K562 (cell line): ENCODE results near the gene CSRNP2. TPM values are rescaled to one million over a fixed set of nuclear protein-coding genes. Genes with fewer than 3 reads are reported as not detected.
A peak's percentile ranks its signal among the peaks of the same experiment; 100 is the strongest.

Experiments
- ETV5 ChIP-seq: sonication (generic); formaldehyde crosslinking; IDR thresholded peaks from 2 replicates; pipeline ENCODE4 v1.4.0; 2020; ENCODE audit warnings: low read depth, mild to moderate bottlenecking, missing genetic modification reagents
- PBX2 ChIP-seq, 2 experiments: IDR thresholded peaks in 1 of 2; conservative IDR thresholded peaks in 1 of 2; 2 replicates each; pipeline ENCODE4 v1.6.1; 2016; ENCODE audit warnings: low read depth in 2 of 2, mild to moderate bottlenecking in 1 of 2, missing compliant biosample characterization in 1 of 2, missing genetic modification characterization in 1 of 2, moderate library complexity in 1 of 2
- RBFOX2 ChIP-seq: fragments of 200-400 bp; formaldehyde crosslinking; IDR thresholded peaks from 2 replicates; pipeline ENCODE4 v1.6.1; 2017; ENCODE audit warnings: low read depth, mild to moderate bottlenecking, low read length, moderate library complexity
- SFPQ ChIP-seq: fragments of 200-400 bp; formaldehyde crosslinking; IDR thresholded peaks from 2 replicates; pipeline ENCODE4 v1.6.1; 2017; ENCODE audit warnings: mild to moderate bottlenecking, low read depth, low read length, moderate library complexity
- SPI1 ChIP-seq: IDR thresholded peaks from 2 replicates; pipeline ENCODE4 v1.6.1; 2011; ENCODE audit warnings: low read depth, low read length, control low read depth, borderline replicate concordance
- SRF ChIP-seq, 2 experiments: fragments of 250-450, 450-650 bp in 1 of 2; sonication (Bioruptor Pico) in 1 of 2; sonication (generic) in 1 of 2; formaldehyde crosslinking; IDR thresholded peaks; 2 replicates each; pipeline versions ENCODE4 v1.5.0 to v1.5.1; 2020 to 2022; ENCODE audit warnings: mild to moderate bottlenecking in 1 of 2, missing genetic modification reagents in 1 of 2
- TRIM24 ChIP-seq, 2 experiments: fragments of 450-650 bp; IDR thresholded peaks; 2 replicates each; pipeline ENCODE4 v1.6.1; 2016
- USF1 ChIP-seq: sonication (generic); formaldehyde crosslinking; IDR thresholded peaks from 2 replicates; pipeline ENCODE4 v1.9.0; 2022; ENCODE audit warnings: mild to moderate bottlenecking, missing genetic modification reagents
- ZKSCAN1 ChIP-seq: fragments of 150-350 bp; IDR thresholded peaks from 2 replicates; pipeline ENCODE4 v1.6.1; 2016; ENCODE audit warnings: low read depth, low read length
- ZKSCAN8 ChIP-seq: fragments of 200-800 bp; sonication (Bioruptor generic); IDR thresholded peaks from 2 replicates; pipeline ENCODE4 v1.6.1; 2016; ENCODE audit warnings: missing genetic modification characterization, missing compliant biosample characterization
- ZNF274 ChIP-seq: IDR thresholded peaks from 2 replicates; pipeline ENCODE4 v1.6.1; 2011; ENCODE audit warnings: low read depth, mild to moderate bottlenecking, low read length, moderate library complexity, borderline replicate concordance
- ZNF318 ChIP-seq, 2 experiments: fragments of 450-650 bp; IDR thresholded peaks; 2 replicates each; pipeline ENCODE4 v1.6.1; 2016; ENCODE audit warnings: mild to moderate bottlenecking in 2 of 2, borderline replicate concordance in 1 of 2, low read depth in 1 of 2, moderate library complexity in 1 of 2
- ZNF830 ChIP-seq: fragments of 250-450 bp; sonication (Bioruptor Pico); IDR thresholded peaks from 2 replicates; pipeline ENCODE4 v1.5.0; 2021; ENCODE audit warnings: mild to moderate bottlenecking
- polyA plus RNA-seq, 8 experiments: library from polyadenylated mRNA; depleted of rRNA in 4 of 8; stranded (reverse) in 5 of 8; unstranded in 3 of 8; fragments of >200 nt; fragmentation: Nextera tagmentation in 2 of 8; fragmentation: Illumina TruSeq in 1 of 8; extraction: Ambion mirVana in 2 of 8; extraction: Trizol in 1 of 8; gene quantifications; 2 replicates each; pipeline versions ENCODE4 v1.2.1 to v1.2.3, GENCODE V29; 2011 to 2014; ENCODE audit warnings: inconsistent platforms in 1 of 8, missing spikeins in 1 of 8
- total RNA-seq, 7 experiments: library from RNA; depleted of rRNA in 6 of 7; stranded (reverse); fragments of >200 nt in 6 of 7; fragmentation: Illumina TruSeq in 2 of 7; extraction: Trizol in 2 of 7; gene quantifications; 2 replicates each; pipeline versions ENCODE4 v1.2.1 to v1.2.3, GENCODE V29; 2011 to 2021; ENCODE audit warnings: low replicate concordance in 1 of 7

Gene CSRNP2
- total and polyA plus RNA-seq, 9 of the 15 experiments (the other 6 are each of a cell fraction or from before 2014, with no cell fraction given): 1.6 to 13.9 (median 5.9) TPM

GRCh38 chr12:51021694-51022093, 61.7 kb downstream of the CSRNP2 start (continued):
- TF ChIP-seq ZNF318 (IDR thresholded peaks at IDR 0.05; ENCODE audit: borderline replicate concordance in 1 of 2, low read depth in 1 of 2): peak in 1 of 2 experiments; percentile 95; a peak in 2 of 4 replicates
- no peak for TF ChIP-seq RBFOX2
- TF ChIP-seq SRF (CRISPR knock-in tag; IDR thresholded peaks at IDR 0.05): no peak
- TF ChIP-seq ZKSCAN8 (CRISPR knock-in tag): no peak
- no peak for TF ChIP-seq ZNF274
- no peak for TF ChIP-seq ETV5 (CRISPR knock-in tag)
- no peak for TF ChIP-seq ZNF830 (CRISPR knock-in tag)
- TF ChIP-seq ZKSCAN1: no peak
- no peak for TF ChIP-seq USF1 (CRISPR knock-in tag)
- TF ChIP-seq TRIM24 (IDR thresholded peaks at IDR 0.05): peak; percentile 70 to 78
- TF ChIP-seq SFPQ: no peak
- TF ChIP-seq PBX2 (CRISPR knock-in tag; IDR thresholded peaks at IDR 0.05; ENCODE audit: low read depth): no peak
- peak; percentile 75 for TF ChIP-seq PBX2 (tag; conservative IDR thresholded peaks at IDR 0.05; ENCODE audit: low read depth)
- TF ChIP-seq SPI1: 0 out of 2 replicates have a peak, but pooled peaks have one; percentile 29
